Measurements from ENCODE around the gene MAX.

DNA sequence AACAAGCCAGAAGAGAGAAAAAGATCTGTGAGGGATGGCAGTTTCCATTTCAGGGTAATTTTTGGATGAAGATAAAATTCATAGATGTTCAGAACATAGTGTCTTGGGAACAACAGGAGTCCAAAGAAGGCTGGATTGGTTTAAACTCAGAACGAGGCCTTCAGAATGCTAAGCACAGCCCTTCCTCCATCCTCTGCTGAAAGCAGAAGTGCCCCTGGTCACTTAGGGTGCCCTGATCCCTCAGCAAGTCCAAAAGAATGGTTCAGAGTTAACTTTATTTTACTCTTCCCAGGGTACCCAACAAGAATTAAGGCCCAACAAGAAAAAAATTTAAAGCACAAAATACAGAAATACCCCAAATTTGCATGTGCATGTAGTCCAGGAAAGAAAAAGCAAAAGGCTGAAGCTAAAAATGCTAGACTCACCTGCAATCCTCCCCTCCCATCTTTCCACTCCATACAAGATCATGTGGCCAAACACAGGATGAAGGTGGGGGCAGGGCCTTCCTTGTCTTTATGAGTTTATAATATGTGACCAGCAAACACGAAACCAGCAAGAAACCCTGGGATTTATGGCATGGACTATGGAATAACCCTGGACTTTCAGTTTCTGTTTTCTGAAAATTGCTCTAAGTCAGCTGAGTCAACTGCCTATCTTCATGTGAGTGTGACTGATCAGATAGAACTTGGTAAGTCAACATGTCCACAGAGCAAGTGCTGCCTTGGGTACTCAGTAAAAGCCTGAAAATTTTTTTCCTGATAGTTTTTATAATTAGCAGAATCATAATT, 21.2 kb downstream of the MAX start:
- TF ChIP-seq EZH2 (IDR thresholded peaks at IDR 0.05; ENCODE audit: insufficient read depth, poor library complexity, severe bottlenecking) (no peak), EZH2phosphoT487 (IDR thresholded peaks at IDR 0.05; ENCODE audit: insufficient read depth, low read depth) (no peak)
